ENCODE results near the gene SLC45A2.

The SLC45A2 gene

GRCh38 chr5:34026089-34026761, 41.7 kb upstream of the SLC45A2 start:
- TF ChIP-seq CTCF (IDR thresholded peaks at IDR 0.05; ENCODE audit: low read depth, low read length): no peak

GRCh38 chr5:34022121-34022705, 37.7 kb upstream of the SLC45A2 start:
- DNase-seq: no peak
- H3K9me3 ChIP-seq (ENCODE audit: severe bottlenecking): no peaks in the 10 kb centered on the region
- no peaks in the 10 kb centered on the region for H3K36me3 ChIP-seq
- no peak overlapping the region for H3K27ac ChIP-seq
- H3K27me3 ChIP-seq (ENCODE audit: insufficient read depth, low read depth, severe bottlenecking): no peaks in the 10 kb centered on the region
- no peak overlapping the region for H3K4me3 ChIP-seq (ENCODE audit: low read depth, low read length)
- no peak for TF ChIP-seq CTCF (IDR thresholded peaks at IDR 0.05; ENCODE audit: low read depth, low read length)

More at GRCh38 chr5:34026089-34026761, 41.7 kb upstream of the SLC45A2 start:
- DNase-seq: no peak
- H3K36me3 ChIP-seq: no peaks in the 10 kb centered on the region
- H3K9me3 ChIP-seq (ENCODE audit: severe bottlenecking): no peaks in the 10 kb centered on the region
- H3K4me3 ChIP-seq (ENCODE audit: low read depth, low read length): no peak overlapping the region
- H3K27me3 ChIP-seq (ENCODE audit: insufficient read depth, low read depth, severe bottlenecking): no peaks in the 10 kb centered on the region
- H3K27ac ChIP-seq: no peak overlapping the region

- no peaks in the 10 kb centered on the region for H3K36me3 ChIP-seq
- H3K4me3 ChIP-seq (ENCODE audit: low read depth, low read length): no peak overlapping the region
- no peak overlapping the region for H3K27ac ChIP-seq
- no peaks in the 10 kb centered on the region for H3K9me3 ChIP-seq (ENCODE audit: severe bottlenecking)
- TF ChIP-seq CTCF (IDR thresholded peaks at IDR 0.05; ENCODE audit: low read depth, low read length): no peak
- no peaks in the 10 kb centered on the region for H3K27me3 ChIP-seq (ENCODE audit: insufficient read depth, low read depth, severe bottlenecking)
- no peak for DNase-seq
Observed at GRCh38 chr5:34021334-34021733, 36.8 kb upstream of the SLC45A2 start.

- Histone ChIP-seq H3K27ac (no peak overlapping the region), H3K4me3 (ENCODE audit: low read depth, low read length) (no peak overlapping the region), H3K9me3 (ENCODE audit: severe bottlenecking) (no peaks in the 10 kb centered on the region), H3K27me3 (ENCODE audit: insufficient read depth, low read depth, severe bottlenecking) (no peaks in the 10 kb centered on the region), H3K36me3 (no peaks in the 10 kb centered on the region)
- TF ChIP-seq CTCF (IDR thresholded peaks at IDR 0.05; ENCODE audit: low read depth, low read length): no peak
- no peak for DNase-seq
Observed at GRCh38 chr5:34020726-34021125, 36.2 kb upstream of the SLC45A2 start.

GRCh38 chr5:34017254-34017653, 32.8 kb upstream of the SLC45A2 start:
- Histone ChIP-seq H3K9me3 (ENCODE audit: severe bottlenecking) (no peaks in the 10 kb centered on the region), H3K27ac (no peak overlapping the region), H3K27me3 (ENCODE audit: insufficient read depth, low read depth, severe bottlenecking) (no peaks in the 10 kb centered on the region), H3K4me3 (ENCODE audit: low read depth, low read length) (no peak overlapping the region), H3K36me3 (no peaks in the 10 kb centered on the region)
- no peak for TF ChIP-seq CTCF (IDR thresholded peaks at IDR 0.05; ENCODE audit: low read depth, low read length)
- no peak for DNase-seq

- Histone ChIP-seq H3K27me3 (ENCODE audit: insufficient read depth, low read depth, severe bottlenecking) (no peaks in the 10 kb centered on the region), H3K9me3 (ENCODE audit: severe bottlenecking) (no peaks in the 10 kb centered on the region), H3K27ac (no peak overlapping the region), H3K36me3 (no peaks in the 10 kb centered on the region), H3K4me3 (ENCODE audit: low read depth, low read length) (no peak overlapping the region)
- no peak for TF ChIP-seq CTCF (IDR thresholded peaks at IDR 0.05; ENCODE audit: low read depth, low read length)
- DNase-seq: no peak
Observed at GRCh38 chr5:34016750-34017149, 32.3 kb upstream of the SLC45A2 start.
